Activated T-cell treated with anti-CD3 and anti-CD28 coated beads, Interleukin-2, amount 50 U/mL, for 4 hours (primary cell): ENCODE results near the gene DLGAP1. TPM values are rescaled to one million over a fixed set of nuclear protein-coding genes. Genes with fewer than 3 reads are reported as not detected.
"Not testable (repeated sequence)": the region's sequence is repeated elsewhere in the genome, so short reads cannot be mapped to it uniquely, and the experiment has no call there.

ENCODE experiments used
- ATAC-seq, 2 donors: fragments of 200-7000 bp; cut with Tn5 transposase; one replicate each; pipeline ENCODE4 v1.10.0; 2021
- DNase-seq: peaks from one replicate; pipeline ENCODE4 v3.0.0-alpha.2; 2020
- H3K27me3 Mint-ChIP-seq: one replicate; pipeline ENCODE4 v1.8.0; 2021; ENCODE audit warnings: low read depth, mixed read lengths
- H3K36me3 Mint-ChIP-seq: one replicate; pipeline ENCODE4 v1.8.0; 2022; ENCODE audit warnings: mixed read lengths; ENCODE audit not compliant: insufficient read depth
- H3K4me1 Mint-ChIP-seq: one replicate; pipeline ENCODE4 v1.8.0; 2021; ENCODE audit warnings: low read depth, mixed read lengths
- H3K4me3 Mint-ChIP-seq: one replicate; pipeline ENCODE4 v1.8.0; 2021; ENCODE audit warnings: mild to moderate bottlenecking, moderate library complexity, mixed read lengths
- H3K9me3 Mint-ChIP-seq: one replicate; pipeline ENCODE4 v1.8.0; 2021; ENCODE audit warnings: mixed read lengths
- total RNA-seq, 3 donors: library from RNA; stranded (reverse); gene quantifications; one replicate each; pipeline ENCODE4 v1.2.1, GENCODE V29; 2021

The DLGAP1 gene
- total RNA-seq, 3 donors from 2014 or later: 0.16 TPM; not detected in 2

- Mint-ChIP-seq H3K36me3 (no peaks in the 10 kb centered on the region), H3K4me1 (no peaks in the 10 kb centered on the region), H3K27me3 (no peaks in the 10 kb centered on the region), H3K4me3 (no peak overlapping the region), H3K9me3 (peaks cover 15% of the 10 kb centered on the region)
- DNase-seq (no peak), ATAC-seq (no peak)
Measured at GRCh38 chr18:4356929-4357328, 98.2 kb downstream of the DLGAP1 start.

- H3K4me1 Mint-ChIP-seq: no peaks in the 10 kb centered on the region
- ATAC-seq (no peak), DNase-seq (no peak)
- no peaks in the 10 kb centered on the region for H3K27me3 Mint-ChIP-seq
- peaks cover 15% of the 10 kb centered on the region for H3K9me3 Mint-ChIP-seq
- no peaks in the 10 kb centered on the region for H3K36me3 Mint-ChIP-seq
- no peak overlapping the region for H3K4me3 Mint-ChIP-seq
Measured at GRCh38 chr18:4353853-4354418, 101.2 kb downstream of the DLGAP1 start.

DNA sequence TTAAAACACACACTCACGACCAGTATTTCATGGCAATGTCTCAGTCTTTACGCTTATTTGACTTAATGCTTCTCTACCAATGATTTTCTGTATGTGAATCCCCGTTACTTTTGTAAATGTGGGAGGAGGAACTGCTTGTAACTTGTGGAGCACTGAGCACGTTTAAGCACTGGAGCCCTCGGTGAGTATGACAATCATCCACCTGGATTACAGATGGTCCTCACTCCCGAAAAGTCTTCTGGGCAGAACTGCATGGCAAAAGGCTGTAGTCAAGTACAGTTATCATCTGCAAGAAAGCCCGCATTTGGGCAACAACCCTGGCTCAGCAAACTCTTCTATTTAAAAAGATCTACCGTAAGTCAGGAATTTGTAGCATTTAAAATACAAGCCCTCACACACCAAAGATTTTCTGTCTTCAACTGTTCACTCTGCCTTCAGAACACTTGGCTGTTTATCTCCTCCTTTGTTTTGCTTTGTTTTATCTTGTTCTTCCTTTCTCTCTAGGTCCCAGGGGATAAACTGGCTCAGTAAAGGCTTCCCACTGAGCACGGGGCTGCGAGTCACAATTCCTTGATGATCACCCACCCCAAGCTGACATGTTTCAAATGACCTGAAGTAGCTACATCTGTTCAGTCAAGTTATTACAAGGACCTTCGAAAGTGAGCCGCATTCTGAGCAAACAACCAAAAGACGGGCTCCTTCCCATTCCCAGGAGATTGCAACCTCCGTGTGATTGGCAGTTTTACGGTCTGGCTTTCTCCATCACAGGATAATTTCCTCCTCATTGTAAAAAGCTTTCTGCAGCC lies 102.2 kb downstream of the DLGAP1 start:
- Mint-ChIP-seq H3K36me3 (no peaks in the 10 kb centered on the region), H3K4me1 (no peaks in the 10 kb centered on the region), H3K4me3 (no peak overlapping the region), H3K27me3 (no peaks in the 10 kb centered on the region), H3K9me3 (peaks cover 15% of the 10 kb centered on the region)
- DNase-seq (no peak), ATAC-seq (no peak)

GRCh38 chr18:4351005-4351404 lies 104.1 kb downstream of the DLGAP1 start:
- peaks cover 7% of the 10 kb centered on the region for H3K9me3 Mint-ChIP-seq
- DNase-seq: no peak
- no peaks in the 10 kb centered on the region for H3K36me3 Mint-ChIP-seq
- ATAC-seq: no peak
- H3K4me3 Mint-ChIP-seq: no peak overlapping the region
- no peaks in the 10 kb centered on the region for H3K27me3 Mint-ChIP-seq
- no peaks in the 10 kb centered on the region for H3K4me1 Mint-ChIP-seq

DNA sequence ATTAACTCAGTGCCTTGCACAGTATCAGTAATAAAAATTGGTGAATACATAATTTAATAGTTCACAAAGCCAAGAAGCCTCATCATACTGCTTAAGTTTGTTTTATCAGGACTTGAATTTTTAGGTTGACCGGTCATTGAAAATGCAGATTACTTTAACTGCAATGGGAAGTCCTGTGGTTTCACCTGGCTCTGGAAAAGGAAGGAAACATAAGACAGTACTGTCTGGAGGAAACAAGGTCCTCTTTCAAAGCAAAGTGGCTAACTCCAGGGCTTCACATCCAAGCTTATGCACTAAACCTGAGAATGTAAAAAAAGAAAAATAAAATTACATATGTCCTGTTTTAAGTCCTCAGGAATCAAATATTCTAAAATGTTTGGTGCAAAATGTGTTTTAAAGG lies 119.7 kb downstream of the DLGAP1 start:
- peaks cover 6% of the 10 kb centered on the region for H3K9me3 Mint-ChIP-seq
- H3K4me1 Mint-ChIP-seq: no peaks in the 10 kb centered on the region
- H3K27me3 Mint-ChIP-seq: no peaks in the 10 kb centered on the region
- no peaks in the 10 kb centered on the region for H3K36me3 Mint-ChIP-seq
- no peak for ATAC-seq
- DNase-seq: no peak
- H3K4me3 Mint-ChIP-seq: no peak overlapping the region

DNA sequence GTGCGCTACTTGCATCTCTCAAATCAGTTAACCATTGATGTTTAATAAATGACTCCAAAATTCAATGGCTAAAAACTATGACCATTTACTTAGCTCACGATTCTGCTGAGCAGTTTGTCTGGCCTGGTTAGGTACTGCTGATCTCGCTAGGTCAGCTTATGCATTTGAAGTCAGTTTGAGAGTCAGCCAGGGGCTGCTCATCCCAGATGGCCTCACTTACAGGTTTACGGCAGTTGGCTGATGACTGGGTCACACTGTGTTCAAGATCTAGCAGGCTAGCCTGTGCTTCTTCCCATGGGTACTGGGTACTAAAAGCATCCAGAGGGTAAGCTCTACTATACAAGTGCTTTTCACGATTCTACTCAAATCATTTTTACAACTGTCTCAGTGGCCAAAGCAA lies 122.1 kb downstream of the DLGAP1 start:
- Mint-ChIP-seq H3K36me3 (no peaks in the 10 kb centered on the region), H3K9me3 (peaks cover 3% of the 10 kb centered on the region), H3K27me3 (no peaks in the 10 kb centered on the region), H3K4me1 (no peaks in the 10 kb centered on the region), H3K4me3 (no peak overlapping the region)
- ATAC-seq: no peak
- DNase-seq: no peak

DNA sequence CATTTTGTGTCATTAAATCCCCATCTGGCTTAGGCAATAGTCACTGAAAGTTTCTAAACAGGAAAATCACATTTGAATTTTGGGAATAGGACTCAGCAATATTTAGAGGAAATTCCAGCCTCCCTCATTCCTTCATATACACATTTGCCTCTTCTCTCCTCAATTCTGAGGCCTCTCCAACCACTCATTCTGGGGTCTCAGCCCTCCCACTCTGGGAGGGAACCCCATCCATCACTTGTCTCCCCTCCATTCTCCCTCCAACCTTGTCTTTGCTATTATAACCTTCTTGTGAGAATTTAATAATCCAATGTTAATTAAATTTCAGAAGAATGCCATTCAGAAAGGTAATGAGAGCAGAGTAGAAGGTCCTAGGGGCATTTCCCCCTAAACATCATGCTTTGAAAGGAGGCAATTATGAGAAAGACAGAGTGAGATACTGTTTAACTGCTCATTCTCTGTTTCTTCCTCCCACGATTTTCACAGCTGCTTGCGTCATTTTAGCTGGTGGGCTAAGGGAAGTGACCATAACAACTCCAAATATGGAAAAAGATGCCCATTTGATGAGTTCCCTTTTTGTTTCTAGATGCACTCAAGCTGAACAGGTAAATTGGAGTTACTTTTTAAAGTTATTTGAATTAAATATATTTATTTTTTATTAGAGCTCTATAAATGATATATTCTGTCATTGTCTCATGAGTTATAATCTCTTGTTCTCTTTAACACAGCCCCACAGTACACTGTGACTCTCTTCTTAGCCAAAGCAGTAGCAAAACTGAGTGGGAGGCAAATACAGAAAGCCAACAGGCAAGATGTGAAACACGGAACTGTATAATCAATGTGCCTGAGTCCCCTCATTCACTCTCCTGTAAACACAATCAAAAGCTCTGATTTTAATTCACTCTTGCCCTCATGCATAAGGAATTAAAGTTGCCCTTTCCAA lies 135.1 kb downstream of the DLGAP1 start:
- Mint-ChIP-seq H3K27me3 (no peaks in the 10 kb centered on the region), H3K9me3 (peaks cover 11% of the 10 kb centered on the region), H3K4me3 (no peak overlapping the region), H3K4me1 (no peaks in the 10 kb centered on the region), H3K36me3 (no peaks in the 10 kb centered on the region)
- DNase-seq (no peak), ATAC-seq (no peak)

GRCh38 chr18:4318311-4318710 lies 136.8 kb downstream of the DLGAP1 start:
- DNase-seq: no peak
- Mint-ChIP-seq H3K4me3 (no peak overlapping the region), H3K4me1 (no peaks in the 10 kb centered on the region), H3K36me3 (no peaks in the 10 kb centered on the region), H3K9me3 (peaks cover 1% of the 10 kb centered on the region), H3K27me3 (no peaks in the 10 kb centered on the region)
- no peak for ATAC-seq

GRCh38 chr18:4311945-4312344 lies 143.2 kb downstream of the DLGAP1 start:
- H3K9me3 Mint-ChIP-seq, H3K36me3 Mint-ChIP-seq: not testable (repeated sequence)

GRCh38 chr18:4311136-4311535 lies 144.0 kb downstream of the DLGAP1 start:
- no peaks in the 10 kb centered on the region for H3K36me3 Mint-ChIP-seq
- H3K9me3 Mint-ChIP-seq: peaks cover 6% of the 10 kb centered on the region
- ATAC-seq (no peak), DNase-seq (no peak)
- no peaks in the 10 kb centered on the region for H3K27me3 Mint-ChIP-seq
- H3K4me3 Mint-ChIP-seq: no peak overlapping the region
- H3K4me1 Mint-ChIP-seq: no peaks in the 10 kb centered on the region

More at GRCh38 chr18:4311945-4312344, 143.2 kb downstream of the DLGAP1 start:
- H3K4me1 Mint-ChIP-seq, ATAC-seq, H3K27me3 Mint-ChIP-seq, DNase-seq, H3K4me3 Mint-ChIP-seq: not testable (repeated sequence)

- DNase-seq (no peak), ATAC-seq (no peak)
- Mint-ChIP-seq H3K4me1 (no peaks in the 10 kb centered on the region), H3K36me3 (no peaks in the 10 kb centered on the region), H3K9me3 (peaks cover 6% of the 10 kb centered on the region), H3K27me3 (no peaks in the 10 kb centered on the region), H3K4me3 (no peak overlapping the region)
Measured at GRCh38 chr18:4309227-4309626, 145.9 kb downstream of the DLGAP1 start.

GRCh38 chr18:4308576-4308975 lies 146.5 kb downstream of the DLGAP1 start:
- no peaks in the 10 kb centered on the region for H3K27me3 Mint-ChIP-seq
- no peaks in the 10 kb centered on the region for H3K4me1 Mint-ChIP-seq
- no peak overlapping the region for H3K4me3 Mint-ChIP-seq
- no peaks in the 10 kb centered on the region for H3K36me3 Mint-ChIP-seq
- H3K9me3 Mint-ChIP-seq: peaks cover 6% of the 10 kb centered on the region
- DNase-seq (no peak), ATAC-seq (no peak)

DNA sequence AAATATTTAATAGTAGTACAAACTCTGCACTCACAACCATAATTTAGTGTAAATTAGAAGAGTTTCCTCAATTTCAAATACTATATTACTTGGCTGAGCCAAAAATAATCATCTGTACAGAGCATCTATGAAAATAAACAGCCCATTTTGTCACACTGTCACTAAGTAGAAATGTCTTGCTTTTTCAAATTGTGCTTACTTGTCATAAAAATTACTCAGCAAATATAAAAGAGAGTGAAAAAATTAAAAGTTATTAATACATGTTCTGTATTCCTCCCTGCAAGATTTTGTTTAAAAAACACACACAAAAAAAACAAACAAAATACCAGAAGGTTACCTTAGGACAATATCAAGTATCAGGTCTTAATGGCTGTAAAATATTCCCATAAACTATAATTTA lies 155.7 kb downstream of the DLGAP1 start:
- ATAC-seq (no peak), DNase-seq (no peak)
- Mint-ChIP-seq H3K4me3 (no peak overlapping the region), H3K9me3 (peaks cover 17% of the 10 kb centered on the region), H3K36me3 (no peaks in the 10 kb centered on the region), H3K27me3 (no peaks in the 10 kb centered on the region), H3K4me1 (no peaks in the 10 kb centered on the region)

DNA sequence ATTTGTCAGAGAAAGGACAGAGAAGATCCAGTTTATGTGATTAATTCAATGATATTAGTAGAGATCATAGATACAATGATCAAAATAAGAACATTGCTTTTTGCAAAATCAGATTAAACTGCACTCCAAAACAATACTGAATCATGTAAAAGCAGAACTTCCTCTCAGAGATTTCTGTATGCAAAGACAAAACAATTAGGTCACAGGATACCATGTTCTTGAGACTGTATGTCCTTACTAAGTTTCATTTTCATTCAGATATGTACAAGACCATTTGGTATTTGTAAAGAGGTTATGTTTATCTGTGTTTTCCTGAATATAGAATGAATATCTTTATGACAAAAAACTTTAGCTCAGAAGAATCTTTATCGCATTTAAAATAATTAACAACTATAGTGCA lies 161.8 kb downstream of the DLGAP1 start:
- Mint-ChIP-seq H3K4me1 (no peaks in the 10 kb centered on the region), H3K27me3 (no peaks in the 10 kb centered on the region), H3K9me3 (peaks cover 13% of the 10 kb centered on the region), H3K36me3 (no peaks in the 10 kb centered on the region), H3K4me3 (no peak overlapping the region)
- no peak for ATAC-seq
- DNase-seq: no peak
